AML-193 (cell line): ENCODE data around the gene KRT16.
"Not testable (repeated sequence)": the region's sequence is repeated elsewhere in the genome, so short reads cannot be mapped to it uniquely, and the experiment has no call there.

Source experiments
- DNase-seq, 2 experiments: peaks; one replicate each; lab custom pipeline; 2025; lab: John Stamatoyannopoulos, UW

The KRT16 gene

DNA sequence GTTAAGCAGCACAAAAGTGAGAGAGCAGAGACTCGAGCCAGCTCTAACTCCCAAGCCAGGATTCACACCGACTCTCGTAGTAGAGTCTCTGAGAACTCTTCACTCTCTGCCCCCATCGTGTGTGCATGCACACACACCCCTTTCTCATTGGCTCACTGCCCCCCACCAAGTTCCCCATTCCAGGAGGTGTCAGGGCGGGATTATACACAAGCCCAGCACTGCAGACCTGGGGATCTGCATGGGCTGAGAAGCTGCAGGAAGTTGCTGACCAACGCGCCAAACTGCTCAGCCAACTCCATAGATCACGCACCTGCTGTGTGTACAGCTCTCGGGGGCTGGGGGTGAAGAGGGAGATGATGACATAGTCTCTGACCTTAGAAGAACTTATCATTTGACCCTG, 2.2 kb upstream of the KRT16 start:
- not testable (repeated sequence) for DNase-seq

DNA sequence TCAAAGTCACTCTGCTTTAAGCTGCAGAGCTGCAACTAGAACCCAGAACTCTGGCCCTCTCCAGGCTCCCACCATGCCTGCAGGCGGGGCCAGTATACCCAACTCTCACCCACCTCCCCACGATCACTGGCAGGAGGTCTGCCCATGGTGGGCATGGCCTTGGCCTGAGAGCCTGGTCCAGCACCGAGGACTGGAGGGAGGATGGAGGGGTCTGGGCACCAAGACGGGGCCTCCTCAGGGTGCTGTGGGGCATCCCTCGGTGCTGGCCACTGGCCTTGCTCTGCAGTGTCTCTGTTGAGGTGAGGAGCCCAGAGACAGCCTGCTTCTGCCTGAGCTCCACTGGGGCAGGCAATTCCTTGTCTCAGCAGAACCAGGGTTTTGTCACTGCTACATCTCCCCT, 1.5 kb upstream of the KRT16 start:
- DNase-seq = no peak

DNA sequence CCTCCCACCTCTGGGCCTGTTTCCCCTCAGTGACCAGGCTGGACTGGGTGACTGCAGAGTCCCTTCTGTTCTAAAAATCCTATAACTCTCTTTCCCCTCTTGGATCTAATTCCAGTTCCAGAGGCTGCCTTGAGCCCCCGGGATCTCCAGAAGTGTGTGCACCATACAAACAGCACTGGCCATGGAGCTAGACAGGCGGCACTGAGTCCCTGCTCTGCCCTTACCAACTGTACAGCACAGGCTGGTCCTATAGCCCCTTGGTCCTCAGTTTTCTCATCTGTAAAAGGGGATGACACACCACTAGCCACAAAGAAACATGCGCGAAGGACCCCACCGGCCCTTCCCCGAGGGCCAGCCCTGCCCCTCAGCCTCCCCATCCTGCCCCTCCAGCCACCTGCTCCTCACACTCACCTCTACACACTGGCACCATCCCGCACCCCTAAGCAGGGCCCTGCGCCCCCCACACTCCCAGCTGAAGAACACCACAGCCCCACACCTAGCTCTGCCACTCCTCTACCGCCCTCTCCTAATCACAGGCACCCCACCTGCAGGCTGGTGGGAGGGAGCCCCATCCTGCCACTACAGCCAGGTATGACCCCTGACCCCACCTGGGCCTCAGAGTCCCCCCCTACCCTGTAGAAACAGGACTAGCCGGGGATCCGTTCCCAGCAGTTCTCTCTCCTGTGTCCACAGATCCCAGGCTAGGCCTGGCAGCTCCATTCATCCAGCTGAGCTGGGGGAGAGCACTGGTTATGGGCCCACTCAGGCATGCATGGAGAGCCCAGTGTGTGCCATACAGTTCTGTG, 913 bp upstream of the KRT16 start:
- no peak for DNase-seq

DNA sequence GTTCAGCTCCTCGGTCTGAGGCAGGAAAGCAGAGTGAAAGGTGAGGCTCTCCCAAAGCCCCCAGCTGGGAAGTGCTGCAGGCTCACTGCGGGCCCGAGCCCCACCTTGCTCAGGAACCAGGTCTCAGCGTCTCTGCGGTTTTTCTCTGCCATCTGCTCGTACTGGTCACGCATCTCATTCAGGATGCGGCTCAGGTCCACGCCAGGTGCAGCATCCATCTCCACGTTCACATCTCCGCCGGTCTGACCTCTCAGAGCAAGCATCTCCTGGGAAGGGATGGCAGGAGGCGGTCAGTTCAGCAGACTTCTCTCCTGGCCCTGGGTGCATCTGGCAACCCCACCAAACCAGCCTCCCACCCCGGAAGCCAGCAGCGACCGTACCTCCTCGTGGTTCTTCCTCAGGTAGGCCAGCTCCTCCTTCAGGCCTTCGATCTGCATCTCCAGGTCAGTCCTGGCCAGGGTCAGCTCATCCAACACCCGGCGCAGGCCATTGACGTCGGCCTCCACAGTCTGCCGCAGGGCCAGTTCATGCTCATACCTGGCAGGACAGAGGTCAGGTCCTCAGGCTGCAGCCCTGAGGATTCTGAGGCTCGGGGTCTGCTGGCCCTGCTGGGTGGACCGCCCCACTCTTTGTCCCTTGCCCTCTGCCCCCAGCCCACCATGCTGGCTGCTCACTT, 1.5 kb downstream of the KRT16 start:
- no peak for DNase-seq

DNA sequence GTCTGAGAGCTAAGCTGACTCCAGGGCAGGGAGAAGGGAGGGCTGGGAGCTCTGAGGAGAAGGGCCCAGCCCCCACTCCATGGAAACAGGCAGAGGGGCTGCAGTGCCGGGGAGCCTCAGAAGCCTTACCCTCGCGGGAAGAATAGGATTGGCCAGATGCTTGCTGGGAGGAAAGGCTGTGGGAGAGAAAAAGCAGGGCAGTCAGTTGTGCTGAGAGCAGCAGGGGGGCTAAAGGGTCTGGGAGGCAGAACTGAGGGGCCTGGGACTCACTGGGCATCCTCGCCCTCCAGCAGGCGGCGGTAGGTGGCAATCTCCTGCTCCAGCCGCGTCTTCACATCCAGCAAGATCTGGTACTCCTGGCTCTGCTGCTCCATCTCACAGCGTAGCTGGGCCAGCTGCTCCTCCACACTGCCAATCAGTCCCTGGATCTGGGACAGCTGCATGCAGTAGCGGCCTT, 2.5 kb downstream of the KRT16 start:
- not testable (repeated sequence) for DNase-seq

DNA sequence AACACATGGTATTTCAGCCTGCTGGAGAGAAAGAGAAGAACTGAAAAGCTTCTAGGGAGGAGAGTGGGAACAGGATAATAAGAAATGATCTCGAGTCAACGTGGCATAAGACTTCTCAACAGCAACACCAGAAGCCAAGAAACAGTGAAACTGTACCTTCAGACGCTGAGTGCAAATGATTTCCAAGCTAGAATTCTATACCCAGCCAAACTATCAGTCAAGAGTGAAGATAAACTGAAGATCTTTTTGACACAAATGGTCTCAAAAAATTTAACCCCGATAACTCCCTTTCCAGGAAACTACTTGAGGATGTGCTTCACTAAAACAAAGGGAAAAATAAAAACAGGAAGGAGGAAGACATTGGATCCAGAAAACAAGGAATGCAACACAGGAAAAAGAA, 5.6 kb downstream of the KRT16 start:
- not testable (repeated sequence) for DNase-seq

DNA sequence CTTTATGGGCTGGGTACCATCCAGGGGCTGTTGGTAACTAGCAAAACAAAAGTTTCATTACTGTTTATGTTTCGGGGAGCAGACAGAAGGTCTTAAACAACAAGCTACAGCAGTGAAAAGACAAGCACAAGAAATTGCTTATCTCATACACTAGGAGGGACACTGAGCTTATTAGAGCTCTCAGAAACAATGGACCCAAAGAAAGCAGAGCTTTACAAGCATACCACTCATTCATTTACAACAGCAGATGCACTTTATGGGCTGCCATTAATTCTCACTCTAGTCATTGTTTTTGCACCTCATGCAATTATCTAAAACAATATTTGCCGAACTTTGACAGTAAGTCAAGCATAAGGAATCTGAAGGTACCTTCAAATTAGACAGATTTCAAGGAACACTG, 10.0 kb downstream of the KRT16 start:
- no peak for DNase-seq

DNA sequence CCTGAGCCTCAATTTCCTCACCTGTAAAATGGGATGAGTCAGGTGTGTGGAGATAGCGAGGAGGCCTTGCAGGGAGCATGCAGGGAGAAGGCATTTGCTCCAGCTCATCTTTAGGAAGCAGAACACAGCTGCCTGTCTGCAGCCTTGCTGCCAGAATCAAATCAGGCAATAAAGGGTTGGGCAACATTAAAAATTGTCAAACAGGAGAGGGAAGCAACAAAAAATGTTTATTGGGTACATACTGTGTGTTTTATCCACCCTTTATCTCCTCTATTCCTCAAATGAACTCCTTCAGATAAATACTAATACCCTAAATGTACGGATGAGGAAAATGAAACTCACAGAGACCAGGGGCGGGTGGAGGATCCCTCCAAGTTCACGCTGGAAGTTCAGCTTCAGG, 12.2 kb downstream of the KRT16 start:
- no peak for DNase-seq

DNA sequence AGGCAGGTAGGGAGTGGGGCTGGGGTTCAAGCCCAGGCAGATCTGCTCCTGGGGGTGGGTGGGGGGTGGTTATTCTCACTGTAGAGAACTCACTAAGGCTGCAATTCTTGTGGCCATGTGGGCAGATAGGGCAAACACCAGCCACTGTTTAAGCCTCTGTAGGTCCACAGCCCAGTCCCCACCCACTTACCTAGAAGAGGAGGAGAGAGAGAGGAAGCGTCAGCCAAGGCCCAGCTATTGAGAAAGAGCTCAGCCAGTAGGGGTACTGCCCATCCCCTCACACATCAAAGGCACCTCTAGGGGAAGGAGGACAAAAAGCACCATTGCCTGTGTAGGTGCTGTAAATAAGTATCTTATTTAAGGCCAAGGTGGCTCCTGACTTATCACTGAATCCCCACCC, 12.9 kb downstream of the KRT16 start:
- no peak for DNase-seq

DNA sequence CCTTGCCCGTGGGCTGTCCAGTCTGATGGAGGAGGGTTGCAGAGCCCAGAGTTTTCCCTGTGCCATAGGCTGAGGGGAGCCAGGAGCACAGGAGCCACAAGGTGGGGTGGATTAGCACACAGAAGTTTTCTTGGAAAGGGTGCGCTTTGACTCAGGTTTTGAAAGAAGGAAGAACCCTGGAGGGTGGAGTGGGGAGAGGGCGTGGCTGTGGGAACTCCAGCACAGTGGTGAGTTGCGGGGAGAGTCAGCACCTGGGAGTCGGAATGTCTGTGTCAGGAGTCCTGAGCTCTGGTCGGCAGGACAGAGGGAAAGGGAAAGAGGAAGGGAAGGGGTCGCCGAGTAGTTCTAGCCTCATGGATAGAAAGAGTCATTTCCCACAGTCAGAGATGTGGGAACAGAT, 17.0 kb downstream of the KRT16 start:
- DNase-seq = no peak

DNA sequence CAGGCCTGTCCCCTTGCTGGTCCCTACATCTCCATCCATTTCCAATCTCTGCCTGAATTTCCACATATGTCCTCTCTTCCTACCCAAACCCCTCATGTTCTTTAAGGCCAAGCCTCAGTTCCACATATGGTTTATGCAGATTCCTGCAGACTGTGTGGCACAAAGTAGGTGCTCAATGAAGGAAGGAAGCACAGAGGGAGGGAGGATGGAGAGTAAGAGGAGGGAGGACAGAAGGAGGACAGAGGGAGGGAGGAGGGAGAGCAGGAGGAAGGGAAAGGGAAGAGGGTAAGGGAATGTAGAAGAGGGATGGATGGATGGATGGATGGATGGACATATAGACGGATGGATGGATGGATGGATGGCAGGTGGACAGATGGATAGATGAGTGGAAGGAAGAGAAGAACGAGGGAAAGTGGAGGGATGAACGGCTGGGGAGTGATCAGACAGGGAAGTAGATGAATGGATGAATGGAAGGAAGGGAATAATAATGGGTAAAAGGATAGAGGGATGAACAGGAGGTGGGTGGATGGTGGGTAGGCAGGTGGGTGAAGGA, 18.1 kb downstream of the KRT16 start:
- DNase-seq = no peak

DNA sequence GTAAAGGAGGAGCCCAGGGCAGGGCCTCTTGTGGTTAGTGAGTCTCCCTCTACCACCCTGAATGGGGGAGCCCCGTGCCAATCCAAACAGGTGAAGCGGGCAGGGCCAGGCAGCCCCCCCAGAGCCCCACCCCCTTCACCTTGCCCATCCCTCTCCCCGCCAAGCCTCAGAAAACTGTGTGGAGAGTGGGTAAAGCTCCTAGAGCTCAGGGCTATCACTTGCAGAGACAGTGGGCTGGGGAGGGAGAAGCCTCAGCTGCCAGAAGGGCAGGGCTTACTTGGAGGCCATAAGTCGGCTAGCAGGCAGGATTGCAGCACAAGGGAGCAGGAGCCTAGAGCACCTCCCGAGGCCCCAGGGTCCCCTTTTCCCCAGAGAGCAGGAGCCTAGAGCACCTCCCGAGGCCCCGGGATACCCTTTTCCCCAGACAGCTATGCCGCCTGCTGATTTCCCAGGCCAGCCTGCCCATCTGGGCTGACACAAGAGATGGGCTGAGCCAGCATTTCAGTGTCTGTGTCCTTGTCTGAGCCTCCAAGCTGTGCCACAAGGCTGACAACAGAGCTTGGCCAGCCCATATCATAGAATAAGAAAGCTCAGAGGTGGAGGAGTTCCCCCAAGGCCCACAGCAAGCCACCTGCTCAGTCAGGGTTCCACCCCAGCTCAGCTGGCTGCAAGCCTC, 19.1 kb downstream of the KRT16 start:
- DNase-seq = no peak

DNA sequence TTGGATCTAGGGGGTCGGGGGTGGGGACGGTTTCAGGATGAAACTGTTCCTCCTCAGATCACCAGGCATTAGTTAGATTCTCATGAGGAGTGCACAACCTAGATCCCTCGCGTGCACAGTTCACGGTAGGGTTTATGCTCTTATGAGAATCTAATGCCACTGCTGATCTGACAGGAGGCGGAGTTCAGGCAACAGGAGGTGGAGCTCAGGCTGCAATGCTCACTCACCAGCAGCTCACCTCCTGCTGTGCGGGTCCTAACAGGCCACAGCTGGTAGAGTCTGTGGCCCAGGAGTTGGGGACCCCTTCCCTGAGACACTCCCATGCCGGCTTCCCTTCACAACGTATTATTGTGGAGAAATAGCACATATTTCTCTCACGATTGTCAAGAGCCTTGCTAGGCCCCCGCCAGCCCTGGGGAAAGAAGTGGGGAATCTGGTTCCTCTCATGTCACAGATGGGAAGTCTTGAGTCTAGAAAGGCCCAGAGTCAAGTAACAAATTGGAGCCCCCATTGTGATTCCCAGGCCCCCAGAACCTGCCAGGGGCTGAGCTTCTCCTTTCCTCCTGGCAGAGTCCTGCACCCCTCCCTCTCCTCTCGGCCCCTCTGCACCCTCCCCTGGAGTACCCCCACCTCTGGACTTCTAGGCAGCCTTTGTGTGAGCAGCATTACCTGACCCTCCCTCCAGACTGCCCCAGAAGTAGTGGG, 19.8 kb downstream of the KRT16 start:
- no peak for DNase-seq

DNA sequence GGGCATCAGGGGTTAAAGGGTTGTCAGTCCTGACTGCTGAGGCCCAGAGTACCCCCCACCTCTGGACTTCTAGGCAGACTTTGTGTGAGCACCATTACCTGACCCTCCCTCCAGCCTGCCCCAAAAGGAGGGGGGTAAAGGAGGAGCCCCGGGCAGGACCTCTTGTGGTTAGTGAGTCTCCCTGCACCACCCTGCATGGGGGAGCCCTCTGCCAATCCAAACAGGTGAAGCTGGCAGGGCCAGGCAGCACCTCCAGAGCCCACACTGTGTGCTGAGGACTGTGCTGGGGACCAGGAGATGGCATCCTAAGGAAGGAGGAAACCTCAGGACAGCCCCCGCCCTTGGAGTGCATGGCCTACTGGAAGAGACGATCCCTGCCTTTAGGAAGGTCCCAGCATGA, 23.3 kb downstream of the KRT16 start:
- DNase-seq = no peak

DNA sequence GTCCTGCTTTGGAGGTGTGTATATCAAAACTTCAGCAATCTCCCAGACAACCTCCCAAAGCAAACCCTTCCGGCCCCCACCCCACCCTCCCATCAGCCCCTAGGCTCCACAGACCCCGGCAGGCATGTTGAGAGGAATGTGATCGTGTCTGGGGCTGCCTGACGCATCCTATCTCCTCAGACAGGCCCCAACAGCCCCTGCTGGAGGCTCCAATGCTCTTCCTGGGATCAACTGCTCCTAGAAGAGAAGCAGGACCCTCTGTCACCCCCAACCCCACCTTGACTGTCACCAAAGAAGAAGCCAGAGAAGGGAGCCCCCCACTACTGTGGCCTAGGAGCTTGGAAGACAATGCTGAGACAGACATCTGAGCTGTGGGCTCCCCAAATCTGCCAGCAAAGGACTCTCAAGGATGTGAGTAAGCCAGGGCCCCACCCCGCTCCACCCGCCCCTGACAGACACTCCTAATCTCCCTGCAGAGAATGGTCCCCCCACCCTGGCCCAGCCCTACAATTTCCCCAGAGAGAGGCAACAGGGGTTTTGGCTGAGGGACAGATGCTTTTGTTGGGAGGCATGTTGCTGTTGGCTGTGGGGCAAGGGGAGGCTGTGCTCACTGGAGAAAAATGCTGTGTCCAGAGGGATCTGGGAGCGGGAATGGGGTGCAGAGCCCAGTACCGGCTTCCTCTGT, 24.3 kb downstream of the KRT16 start:
- no peak for DNase-seq

DNA sequence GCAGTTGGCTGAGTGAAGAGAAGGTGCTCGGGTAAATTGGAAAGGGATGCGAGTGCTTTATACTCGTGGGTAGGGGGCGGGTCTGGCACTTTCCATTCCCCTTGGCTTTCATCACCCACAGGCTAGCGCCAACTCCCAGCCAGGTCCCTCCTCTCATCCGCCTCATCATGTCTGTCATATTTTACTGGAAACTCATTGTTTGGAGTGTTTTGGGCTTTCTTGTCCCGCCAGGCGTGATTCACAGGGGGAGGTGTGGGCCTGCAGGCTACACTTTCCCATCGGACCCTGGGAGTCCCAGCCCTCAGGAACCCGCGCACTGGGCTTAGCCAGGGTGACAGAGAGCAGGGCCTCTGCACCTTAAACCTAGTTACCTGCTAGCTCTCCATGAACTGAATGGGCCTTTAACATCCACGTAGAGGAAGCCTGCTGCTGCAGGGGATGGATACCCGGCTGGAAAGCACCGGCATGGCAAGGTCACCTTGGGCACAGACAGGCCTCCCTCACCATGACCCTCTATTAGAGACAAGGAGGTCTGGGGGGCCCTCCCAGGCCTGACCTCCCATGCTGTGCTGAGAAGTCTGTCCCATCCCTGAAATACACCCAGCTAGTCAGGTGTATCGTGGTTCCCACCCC, 25.6 kb downstream of the KRT16 start, which contains the start of gene KRT14:
TSS of gene KRT14 (minus strand) at position 33 of the 633 bp plus-strand sequence. CDS start 61 bp downstream, outside the sequence.
- no peak for DNase-seq

DNA sequence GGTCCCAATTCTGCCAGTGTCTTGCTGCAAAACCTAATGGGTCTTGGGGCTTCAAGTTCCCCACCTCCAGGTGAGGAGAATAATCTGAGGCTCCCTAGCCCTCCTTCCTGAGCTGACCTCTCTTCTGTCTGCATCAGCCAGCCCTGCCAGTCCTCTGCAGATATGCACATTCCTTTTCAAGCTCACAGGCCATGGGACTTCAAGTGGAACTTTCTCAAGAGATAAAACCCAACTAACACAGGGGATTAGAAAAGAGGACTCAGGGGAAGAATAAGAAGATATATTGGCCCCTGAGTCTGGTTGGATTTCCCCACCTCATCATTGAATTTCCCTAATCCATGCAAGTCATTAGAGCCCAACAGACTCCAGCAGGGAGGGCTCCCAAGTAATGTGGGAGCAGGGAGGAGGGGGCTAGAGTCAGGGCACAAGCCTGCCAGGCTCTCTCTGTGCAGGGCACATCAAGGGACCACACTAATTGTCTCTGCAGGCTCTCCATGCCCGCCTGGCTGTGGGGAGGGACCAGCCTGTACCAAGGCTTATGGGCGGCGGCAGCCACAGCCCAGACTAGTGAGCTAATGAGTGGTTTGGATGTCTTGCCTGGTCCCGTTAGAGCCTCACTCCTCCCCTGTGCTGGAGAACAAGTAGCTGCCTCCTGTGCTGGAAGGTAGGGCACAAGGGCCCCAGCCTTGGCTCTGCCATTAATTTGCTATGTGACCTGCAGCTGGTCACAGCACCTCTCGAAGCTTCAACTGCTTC, 27.1 kb downstream of the KRT16 start:
- DNase-seq = no peak

DNA sequence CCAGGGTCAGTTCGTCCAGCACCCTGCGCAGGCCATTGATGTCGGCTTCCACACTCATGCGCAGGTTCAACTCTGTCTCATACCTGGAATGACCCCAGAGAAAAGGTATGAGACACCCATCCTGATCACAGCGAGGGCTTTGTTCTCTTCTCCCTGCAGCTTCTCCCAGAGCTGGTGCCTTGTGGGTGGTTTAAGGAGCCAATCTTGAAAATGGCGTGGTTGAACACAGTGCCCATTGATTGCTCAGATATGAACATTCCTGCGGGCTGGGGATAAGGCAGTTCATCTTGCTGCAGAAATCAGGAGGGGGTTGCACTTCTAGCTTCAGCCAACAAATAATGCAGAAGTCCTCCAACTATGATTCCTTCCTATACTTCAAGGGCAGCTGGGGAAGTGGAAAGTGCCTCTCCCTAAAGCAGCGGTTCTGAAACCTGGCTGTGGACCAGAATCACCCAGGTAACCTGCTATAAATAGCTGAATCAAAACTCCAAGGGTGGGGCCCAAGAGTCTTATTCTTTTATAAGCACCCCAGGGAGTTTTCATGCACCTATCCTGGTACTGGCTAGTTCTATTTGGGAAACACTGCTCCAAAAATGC, 28.1 kb downstream of the KRT16 start:
- not testable (repeated sequence) for DNase-seq
